ENCODE results near the gene SMARCA2.

SMARCA2 gene

DNA sequence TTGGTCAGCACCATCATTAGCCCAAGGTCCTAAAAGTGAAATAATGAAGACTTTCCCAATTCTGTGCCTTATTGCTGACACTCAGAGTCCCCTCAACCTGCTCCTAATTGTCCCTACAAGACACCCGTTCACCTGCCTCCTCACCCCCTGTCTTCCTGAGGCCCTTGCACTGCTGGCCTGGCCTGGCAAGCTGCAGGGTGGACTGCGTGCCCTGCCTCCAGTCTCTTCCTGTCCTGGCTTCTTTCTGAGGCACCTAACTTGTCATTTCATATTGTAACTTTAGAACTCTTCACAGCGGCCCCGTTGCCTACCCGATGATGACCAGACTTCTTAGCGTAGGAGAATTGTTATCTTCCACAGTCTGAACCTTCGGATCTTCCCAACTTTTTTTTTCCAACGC lies 153.9 kb downstream of the SMARCA2 start:
- DNase-seq (ENCODE audit: low spot score) = no peak

DNA sequence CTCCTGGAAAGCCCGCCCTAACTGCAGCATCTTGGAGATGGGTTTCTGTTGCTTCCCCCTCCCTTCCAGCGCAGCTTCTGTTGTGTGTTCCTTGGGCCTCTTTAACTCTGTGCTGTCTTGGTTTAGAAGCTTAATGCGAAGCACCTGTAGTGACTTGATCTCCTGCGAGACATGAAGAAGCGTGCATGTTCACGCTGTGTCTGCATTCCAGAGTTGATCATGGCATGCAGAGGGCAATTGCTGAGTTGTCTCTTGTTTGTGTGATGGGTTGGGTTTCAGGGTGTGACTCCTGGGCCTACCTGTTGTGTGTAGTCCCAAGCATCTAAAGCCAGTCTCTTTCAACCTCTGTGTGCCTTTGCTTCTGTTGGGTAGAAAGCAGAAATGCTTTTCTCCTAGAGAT lies 155.6 kb downstream of the SMARCA2 start:
- no peak for DNase-seq (ENCODE audit: low spot score)

DNA sequence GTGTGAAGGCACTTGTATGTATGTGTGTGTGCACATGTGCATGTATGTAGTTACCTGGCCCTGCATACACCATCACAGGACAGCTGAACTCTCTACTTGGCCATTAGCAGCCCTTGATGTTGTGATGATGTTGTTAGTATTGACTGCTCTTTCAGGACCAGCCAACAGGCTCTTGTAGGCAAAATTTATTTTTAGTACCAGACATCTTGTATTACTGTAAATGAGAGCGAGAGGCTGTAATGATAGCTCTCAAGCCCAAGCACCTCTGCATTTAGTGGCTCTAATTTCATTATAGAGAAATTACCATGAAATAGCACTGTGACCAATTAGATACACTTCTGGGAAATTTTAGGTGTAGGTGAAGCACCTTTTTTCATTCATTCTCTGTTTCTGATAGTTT lies 158.0 kb downstream of the SMARCA2 start:
- DNase-seq (ENCODE audit: low spot score) = no peak

DNA sequence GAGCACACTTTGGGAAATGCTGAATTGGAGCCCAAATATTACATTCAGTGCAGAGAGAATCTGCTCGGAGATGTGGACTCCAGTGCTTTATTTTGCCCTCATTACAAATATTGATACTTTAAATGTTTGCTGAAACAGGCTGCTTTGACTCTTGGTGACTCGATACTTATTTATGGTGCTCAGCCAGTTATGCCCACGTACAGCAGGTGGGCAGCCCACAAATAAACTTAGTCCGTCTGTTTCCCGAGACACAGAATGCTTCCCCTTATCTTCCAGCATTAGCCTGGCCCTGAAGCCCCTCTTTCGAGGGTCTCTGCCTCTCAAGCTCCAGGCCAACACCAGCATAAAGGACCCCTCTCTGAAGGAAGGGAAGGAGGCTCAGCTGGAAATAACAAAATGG lies 158.7 kb downstream of the SMARCA2 start:
- no peak for DNase-seq (ENCODE audit: low spot score)

DNA sequence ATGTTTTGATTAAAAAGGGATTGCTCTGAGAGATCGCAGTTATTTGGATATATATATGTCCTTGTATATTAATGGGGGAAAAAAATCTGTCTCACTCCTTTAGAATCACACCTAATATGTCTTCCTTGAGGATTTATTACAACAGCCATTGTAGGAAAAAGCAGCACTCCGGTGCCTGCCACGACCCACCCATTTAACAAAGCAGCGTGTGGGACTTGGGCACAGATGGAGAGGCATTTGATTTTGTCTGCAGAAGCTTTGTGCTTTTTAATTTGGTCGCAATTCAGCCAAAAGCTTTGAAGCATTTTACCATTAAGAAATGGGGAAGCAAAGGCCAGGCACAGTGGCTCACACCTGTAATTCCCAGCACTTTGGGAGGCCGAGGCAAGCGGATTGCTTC lies 159.2 kb downstream of the SMARCA2 start:
- no peak for DNase-seq (ENCODE audit: low spot score)

DNA sequence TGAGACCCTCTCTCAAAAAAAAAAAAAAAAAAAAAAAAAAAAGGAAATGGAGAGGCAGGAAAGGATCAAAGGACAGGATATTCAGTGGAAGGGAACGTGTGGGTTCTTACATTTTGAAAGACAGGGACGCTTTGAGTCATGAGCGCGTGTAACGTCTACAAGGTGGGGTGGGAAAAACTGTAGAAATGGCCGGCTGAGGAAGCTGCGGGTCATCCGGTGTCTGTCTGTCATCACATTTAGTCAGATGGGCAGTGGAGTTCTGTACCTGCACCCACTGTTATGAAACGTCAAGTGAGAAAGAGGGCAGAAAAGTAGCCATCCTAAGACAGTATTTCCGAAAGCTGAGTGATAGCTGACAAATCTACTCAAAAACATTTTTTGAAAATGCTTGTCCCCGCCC lies 159.8 kb downstream of the SMARCA2 start:
- no peak for DNase-seq (ENCODE audit: low spot score)

DNA sequence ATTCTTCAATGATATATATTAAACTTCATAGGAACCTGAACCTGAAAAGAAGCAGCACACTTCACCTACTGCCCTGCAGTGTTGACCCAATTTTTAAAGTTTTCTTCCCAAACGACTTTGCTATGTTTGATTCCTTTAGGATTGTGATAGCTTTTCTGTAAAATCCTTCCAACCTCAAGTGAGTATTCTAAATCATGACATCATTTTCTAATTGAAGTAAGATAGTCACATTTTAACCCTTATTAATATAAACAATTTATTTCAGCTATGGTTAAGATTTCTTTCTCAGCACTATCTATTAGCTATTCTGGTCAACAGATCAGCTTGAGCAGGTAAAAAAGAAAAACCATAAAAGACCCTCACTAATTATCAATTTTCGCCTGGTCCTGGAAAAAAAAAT lies 162.0 kb downstream of the SMARCA2 start:
- DNase-seq (ENCODE audit: low spot score) = no peak

DNA sequence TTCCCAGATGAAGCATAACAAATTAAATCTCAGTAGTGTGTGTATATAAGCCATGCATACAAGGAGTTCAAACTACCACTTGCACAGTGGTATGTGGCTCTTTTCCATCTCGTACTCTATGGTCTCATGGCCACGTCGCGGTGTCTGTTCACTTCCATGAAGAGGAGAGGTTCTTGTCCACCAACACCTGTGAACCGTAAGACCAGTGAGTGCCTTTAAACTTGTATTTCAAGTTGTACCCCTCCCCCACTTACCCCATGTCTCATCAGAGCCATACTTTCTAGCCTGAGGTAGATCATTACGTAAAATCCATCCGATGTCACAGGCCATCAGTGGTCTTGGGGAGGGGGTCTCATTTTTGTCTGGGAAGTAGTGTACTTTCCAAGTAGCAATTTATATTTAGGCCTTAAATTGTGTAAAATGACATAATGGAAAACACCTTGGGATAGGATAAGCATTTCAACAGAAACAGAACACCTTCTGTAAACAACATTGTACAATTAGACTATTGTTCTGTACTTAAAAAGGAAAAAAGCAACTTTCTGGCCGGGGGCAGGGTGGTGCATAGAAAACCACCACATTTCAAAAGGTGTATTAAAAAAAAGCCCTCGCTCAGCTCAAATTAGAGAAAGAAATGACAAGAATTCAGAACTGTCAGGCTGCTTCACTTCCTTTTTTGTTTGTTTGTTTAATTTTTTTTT lies 163.0 kb downstream of the SMARCA2 start:
- DNase-seq (ENCODE audit: low spot score) = no peak

DNA sequence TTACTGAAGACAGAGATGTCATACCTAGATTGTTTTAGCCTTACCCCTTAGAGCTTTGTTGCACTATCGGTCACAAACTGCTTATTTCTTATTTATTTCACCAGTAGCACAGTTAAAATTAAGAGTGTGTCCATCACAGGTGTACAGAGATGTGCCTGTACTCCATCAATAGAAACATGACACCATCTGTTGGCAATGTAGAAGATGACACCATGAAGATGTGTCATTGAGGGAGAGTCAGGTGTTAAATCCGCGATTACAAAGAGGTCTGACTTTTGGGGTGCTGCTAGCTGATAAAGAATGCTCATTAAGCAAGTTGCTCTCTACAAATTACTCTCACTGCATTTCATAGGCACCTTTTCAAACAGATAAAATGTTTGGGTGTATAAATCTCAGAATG lies 164.4 kb downstream of the SMARCA2 start:
- DNase-seq (ENCODE audit: low spot score) = no peak

DNA sequence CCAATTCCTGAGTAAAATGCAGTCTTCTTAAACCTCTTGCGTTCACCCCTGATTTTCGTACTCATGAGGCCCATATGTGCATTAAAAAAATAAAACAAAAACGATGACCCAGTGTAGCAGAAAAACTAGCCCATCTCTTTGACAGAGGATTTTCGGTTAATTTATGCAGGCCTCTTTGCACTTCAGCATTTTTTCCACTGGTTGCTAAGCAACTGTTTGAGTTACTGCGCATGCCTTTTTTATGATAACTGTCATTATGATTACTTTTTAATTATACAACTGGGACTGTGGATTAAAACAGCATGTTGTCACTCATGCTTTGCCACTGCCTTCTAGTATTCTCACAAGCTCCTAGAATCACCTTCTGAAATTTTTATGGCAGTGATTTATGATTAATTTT lies 165.0 kb downstream of the SMARCA2 start:
- DNase-seq (ENCODE audit: low spot score) = no peak

DNA sequence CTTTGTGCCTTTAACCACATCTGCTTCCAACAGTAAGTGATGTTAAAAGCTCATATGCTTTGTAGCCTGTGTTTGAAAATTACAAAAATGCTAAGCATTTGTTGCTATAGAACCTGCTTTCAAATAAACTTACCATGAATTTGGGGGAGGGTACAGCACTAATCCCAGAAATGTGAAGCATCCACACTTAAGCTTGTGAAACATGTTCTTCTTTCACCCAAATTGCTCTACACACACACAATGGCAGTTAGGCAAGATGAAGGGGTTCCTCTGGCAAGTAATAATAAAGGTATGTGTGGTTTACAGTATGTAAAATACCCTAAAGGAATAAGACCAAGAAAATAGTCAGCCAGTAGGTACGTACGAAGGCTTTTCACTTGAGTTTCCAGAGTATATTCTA lies 165.6 kb downstream of the SMARCA2 start:
- DNase-seq (ENCODE audit: low spot score) = no peak

DNA sequence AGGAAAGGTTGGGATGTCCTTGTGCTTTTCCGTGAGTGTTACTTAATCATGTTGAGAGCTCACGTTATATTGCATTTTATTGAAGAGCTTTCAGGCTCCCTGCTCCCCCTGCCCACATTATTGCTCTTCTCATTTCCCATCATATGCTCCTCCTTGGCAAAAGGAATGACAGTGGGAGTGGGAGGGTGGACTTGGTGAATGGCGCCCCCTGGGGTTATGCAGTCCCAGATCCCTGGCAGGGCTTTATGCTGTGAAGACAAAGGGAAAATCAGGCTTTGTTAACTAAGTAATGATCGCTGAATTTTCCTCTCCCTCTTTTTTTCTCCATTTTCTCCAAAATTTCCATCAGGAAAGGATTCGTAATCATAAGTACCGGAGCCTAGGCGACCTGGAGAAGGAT lies 166.6 kb downstream of the SMARCA2 start:
- no peak for DNase-seq (ENCODE audit: low spot score)

DNA sequence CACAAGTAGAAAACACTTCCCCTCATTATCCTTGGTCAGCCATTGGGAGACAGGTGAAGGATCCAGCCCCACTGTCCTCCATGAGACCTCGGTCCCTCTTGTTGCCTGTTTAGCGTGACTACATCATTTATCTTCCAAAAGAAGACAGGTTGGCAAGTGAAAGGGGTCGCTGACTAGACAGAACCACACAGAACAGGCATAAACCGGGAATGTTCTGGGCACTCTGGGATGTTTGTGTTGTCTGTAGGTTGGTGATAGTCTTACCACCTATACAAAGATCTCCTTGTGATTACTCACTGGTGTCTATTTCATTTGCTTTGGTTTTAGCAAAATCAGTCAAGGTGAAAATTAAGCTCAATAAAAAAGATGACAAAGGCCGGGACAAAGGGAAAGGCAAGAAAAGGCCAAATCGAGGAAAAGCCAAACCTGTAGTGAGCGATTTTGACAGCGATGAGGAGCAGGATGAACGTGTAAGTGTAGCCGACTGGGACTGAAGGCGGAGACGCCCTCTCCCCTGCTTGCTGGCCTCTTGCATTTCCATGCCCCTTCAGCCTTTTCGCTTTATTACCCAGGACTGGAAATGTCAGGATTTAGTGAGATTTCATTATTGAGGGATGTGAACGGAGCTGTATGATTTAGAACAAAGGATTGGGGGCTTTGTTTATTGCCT lies 175.9 kb downstream of the SMARCA2 start:
- DNase-seq (ENCODE audit: low spot score) = no peak

DNA sequence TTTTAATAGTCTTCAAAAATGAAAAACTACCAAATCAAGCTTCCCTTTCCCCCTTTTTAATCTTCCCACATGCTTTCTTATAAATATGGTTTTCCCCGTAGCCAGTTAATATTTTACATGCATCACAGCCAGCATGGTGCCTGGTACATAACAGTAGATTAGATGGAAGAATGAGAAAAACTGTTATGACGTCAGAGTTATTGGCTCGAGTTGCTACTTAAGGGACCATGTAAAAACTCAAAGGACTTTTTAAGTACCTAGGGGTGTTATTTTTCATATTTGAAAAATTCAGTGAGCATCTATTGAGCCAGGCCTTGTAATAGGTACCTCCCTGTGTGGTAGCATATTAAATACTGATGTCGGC lies 176.4 kb downstream of the SMARCA2 start:
- DNase-seq (ENCODE audit: low spot score) = no peak

DNA sequence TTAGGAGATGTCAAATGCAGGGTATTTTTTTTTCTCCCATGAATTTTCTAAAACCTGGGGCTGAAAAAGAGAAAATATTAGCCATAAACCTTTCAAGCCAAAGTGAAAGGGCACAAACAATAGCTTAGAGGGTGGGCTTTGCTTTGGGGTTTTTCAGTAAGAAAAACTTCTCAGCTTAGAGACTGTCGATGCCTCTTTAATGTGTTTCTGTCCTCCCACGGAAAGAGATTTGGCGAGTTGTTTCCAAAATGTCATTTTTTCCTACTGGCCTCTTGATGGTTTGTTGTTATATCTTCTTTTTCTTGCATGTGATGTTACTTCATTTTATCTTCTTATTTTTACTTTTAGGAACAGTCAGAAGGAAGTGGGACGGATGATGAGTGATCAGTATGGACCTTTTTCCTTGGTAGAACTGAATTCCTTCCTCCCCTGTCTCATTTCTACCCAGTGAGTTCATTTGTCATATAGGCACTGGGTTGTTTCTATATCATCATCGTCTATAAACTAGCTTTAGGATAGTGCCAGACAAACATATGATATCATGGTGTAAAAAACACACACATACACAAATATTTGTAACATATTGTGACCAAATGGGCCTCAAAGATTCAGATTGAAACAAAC lies 177.3 kb downstream of the SMARCA2 start:
- DNase-seq (ENCODE audit: low spot score) = no peak

DNA sequence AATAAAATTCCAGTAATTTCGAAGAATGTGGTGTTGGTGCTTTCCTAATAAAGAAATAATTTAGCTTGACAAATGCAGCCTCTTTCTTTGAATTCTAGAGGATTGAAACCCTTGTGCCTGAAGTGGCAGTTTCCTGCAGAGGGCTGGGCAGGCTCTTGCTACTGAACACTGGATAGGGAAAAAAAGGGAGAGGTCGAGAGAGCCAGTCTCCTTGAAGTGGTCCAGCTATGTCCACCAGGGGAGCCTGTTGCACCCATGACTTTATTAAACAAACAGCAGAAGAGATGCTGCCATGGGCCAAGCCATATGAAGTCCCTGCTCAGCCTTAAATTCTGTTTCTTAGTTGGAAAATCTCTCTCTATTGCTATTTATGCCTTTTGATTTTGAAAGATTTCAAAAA lies 178.4 kb downstream of the SMARCA2 start:
- no peak for DNase-seq (ENCODE audit: low spot score)

DNA sequence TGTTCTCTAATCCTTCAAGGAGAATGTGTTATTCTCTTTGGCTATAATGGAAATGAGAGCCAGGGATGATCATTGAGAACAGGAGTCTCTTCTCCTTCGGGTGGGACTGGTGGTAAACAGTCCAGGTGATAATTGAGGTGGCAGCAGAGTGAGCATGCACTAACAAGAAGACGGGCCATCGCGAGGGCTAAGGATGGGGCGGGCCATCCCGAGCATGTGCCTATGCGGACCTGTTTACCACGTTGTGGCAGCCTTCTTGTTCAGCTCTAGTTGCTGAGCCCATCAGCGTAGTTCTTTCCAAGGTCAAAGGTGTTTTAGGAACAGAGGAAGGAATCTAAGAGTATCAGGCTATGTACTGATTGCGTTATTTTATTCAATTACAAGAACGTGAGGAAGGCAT lies 180.1 kb downstream of the SMARCA2 start:
- no peak for DNase-seq (ENCODE audit: low spot score)

DNA sequence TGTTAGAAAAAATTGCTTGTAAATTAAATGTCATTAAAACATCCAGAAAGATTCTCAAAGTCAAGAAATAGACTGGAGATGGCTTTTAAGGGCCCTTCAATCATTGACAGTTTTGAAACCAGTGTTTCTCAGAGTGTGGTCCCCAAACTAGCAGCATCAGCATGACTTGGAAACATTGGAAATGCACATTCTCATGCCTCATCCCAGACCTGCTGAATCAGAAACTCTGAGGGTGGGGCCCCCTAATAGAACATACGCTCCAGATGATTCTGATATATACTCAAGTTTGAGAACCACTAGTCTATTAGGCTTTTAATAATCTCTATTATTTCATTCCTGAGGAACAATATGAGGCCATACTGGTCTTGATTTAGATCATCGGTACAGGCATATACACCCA lies 181.6 kb downstream of the SMARCA2 start:
- no peak for DNase-seq (ENCODE audit: low spot score)

DNA sequence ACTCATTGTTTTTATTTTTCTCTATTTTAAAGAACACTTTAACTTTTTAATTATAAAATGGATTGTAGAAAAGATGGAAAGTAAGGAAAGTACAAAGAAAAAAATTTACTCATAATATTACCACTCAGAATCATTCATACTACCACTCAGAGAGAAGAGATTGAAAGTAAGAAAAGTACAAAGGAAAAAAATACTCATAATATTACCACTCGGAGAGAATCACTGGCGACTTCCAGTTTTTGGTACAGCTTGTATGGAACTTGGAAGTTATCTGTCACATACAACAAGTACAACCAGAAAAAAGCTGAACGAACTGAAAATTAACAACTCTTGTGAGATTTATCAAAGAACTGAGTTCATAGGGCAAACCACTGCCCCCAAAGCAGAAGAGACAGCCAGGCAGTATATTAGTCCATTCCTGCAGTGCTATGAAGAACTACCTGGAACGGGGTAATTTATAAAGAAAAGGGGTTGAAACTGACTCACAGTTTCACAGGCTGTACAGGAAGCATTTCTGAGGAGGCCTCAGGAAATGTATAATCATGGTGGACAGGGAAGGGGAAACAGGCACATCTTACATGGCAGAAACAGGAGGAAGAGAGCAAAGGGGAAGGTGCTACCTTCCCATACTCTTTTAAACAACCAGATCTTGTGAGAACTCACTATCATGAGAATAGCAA lies 183.9 kb downstream of the SMARCA2 start:
- no peak for DNase-seq (ENCODE audit: low spot score)

DNA sequence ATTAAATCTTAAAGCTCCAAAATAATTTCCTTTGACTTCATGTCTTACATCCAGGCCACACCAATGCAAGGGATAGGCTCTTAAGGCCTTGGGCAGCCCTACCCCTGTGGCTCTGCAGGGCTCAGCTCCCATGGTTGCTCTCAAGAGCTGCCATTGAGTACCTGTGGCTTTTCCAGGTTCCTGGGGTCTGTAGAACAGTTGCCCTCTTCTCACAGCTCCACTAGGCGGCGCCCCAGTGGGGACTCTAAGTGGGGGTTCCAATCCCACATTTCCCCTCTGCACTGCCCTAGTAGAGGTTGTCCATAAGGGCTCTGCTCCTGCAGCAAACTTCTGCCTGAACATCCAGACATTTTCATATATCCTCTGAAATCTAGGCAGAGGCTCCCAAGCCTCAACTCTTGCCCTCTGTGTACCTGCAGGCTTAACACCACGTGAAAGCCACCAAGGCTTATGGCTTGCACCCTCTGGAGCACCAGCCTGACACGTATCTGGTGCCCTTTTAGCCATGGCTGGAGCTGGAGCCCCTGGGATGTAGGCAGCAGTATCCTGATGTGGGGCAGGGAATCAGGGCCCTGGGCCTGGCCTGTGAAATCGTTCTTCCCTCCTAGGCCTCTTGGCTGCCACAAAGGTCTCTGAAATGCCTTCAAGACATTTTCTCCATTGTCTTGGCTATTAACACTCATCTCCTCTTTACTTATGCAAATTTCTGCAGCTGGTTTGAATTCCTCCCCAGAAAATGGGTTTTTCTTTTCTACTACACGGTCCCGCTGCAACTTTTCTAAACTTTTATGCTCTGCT lies 185.1 kb downstream of the SMARCA2 start:
- no peak for DNase-seq (ENCODE audit: low spot score)

DNA sequence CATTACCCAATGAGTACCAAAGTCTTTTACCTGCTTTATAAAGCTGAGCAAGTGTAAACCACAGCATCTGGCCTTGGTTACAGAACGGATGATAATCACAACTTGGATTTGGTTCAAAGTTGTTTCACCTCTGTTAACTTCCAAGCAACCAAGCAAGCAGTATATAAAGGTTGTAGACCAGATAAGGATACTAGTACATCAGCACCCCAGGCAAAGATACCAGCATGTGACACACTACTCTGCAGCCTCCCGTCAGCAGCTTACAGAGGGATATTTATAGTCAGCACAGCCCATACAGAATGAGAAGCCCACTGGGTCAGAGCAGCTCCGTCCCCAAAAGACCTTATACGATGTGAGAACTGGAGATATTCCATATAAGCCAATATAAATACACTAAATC lies 193.3 kb downstream of the SMARCA2 start:
- peak; percentile 3 for DNase-seq (ENCODE audit: low spot score)

DNA sequence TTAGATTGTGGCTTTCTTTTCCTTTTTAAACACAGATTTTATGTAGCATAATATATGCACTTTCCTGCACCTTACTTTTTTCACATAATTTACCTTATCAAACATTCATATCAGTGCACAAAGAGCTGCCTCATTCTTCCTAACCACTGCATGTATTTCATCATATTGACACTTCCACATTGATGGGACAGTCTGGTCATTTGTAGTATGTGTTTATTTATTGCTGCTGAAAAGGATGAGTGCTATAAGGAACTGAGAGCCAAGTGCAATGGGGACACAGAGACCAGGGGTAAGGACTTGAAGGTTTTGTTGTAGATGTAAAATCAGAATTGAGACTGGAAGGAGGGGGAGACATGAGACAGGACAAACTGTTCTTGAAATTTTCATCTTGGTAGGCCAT lies 193.8 kb downstream of the SMARCA2 start:
- DNase-seq (ENCODE audit: low spot score) = peak; percentile 12
